MCF 10A (cell line): ENCODE data around the gene DCN. TPM values are rescaled to one million over a fixed set of nuclear protein-coding genes. Genes with fewer than 3 reads are reported as not detected.
A peak's percentile ranks its signal among the peaks of the same experiment; 100 is the strongest.

Source experiments
- BruUV-seq: library from RNA; stranded (reverse); fragments of 400-500 nt; replicated peaks from 2 replicates; lab custom pipeline; 2021; lab: Mats Ljungman, UMichigan
- CTCF ChIA-PET: fragments of 300-600 bp; sonication (Branson Sonifier 250); formaldehyde crosslinking; extraction: SDS; loops from one replicate; lab custom pipeline; 2021; ENCODE audit warnings: antibody characterized with exemption, inconsistent platforms; lab: Yijun Ruan, JAX
- POLR2A ChIA-PET: fragments of 300-600, 350-650 bp; sonication (Branson Sonifier 250); formaldehyde crosslinking; extraction: SDS; loops from one replicate; lab custom pipeline; 2020; ENCODE audit warnings: antibody characterized with exemption, inconsistent platforms; lab: Yijun Ruan, JAX
- DNase-seq: peaks from one replicate; pipeline ENCODE4 v3.0.0-alpha.2; 2018; ENCODE audit not compliant: unreplicated experiment
- H3K27ac Mint-ChIP-seq: one replicate; pipeline ENCODE4 v1.8.0; 2022; ENCODE audit warnings: mild to moderate bottlenecking, low read depth, mixed read lengths; ENCODE audit not compliant: unreplicated experiment
- H3K27me3 Mint-ChIP-seq: one replicate; pipeline ENCODE4 v1.8.0; 2022; ENCODE audit warnings: mixed read lengths; ENCODE audit not compliant: insufficient read depth, unreplicated experiment
- H3K36me3 Mint-ChIP-seq: one replicate; pipeline ENCODE4 v1.8.0; 2022; ENCODE audit warnings: mild to moderate bottlenecking, moderate library complexity, mixed read lengths; ENCODE audit not compliant: insufficient read depth, unreplicated experiment
- H3K4me1 Mint-ChIP-seq: one replicate; pipeline ENCODE4 v1.8.0; 2022; ENCODE audit warnings: mixed read lengths; ENCODE audit not compliant: insufficient read depth, unreplicated experiment
- H3K4me3 Mint-ChIP-seq: one replicate; pipeline ENCODE4 v1.8.0; 2022; ENCODE audit warnings: mild to moderate bottlenecking, moderate library complexity, mixed read lengths; ENCODE audit not compliant: unreplicated experiment
- H3K9me3 Mint-ChIP-seq: one replicate; pipeline ENCODE4 v1.8.0; 2022; ENCODE audit warnings: mixed read lengths; ENCODE audit not compliant: unreplicated experiment
- CTCF ChIP-seq: fragments of 200-600 bp; IDR thresholded peaks from one replicate; pipeline ENCODE4 v1.8.0; 2022; ENCODE audit warnings: antibody characterized with exemption, mild to moderate bottlenecking; ENCODE audit not compliant: unreplicated experiment
- intact Hi-C: fragments of 100-400 bp; cut with micrococcal nuclease; formaldehyde crosslinking; loops from 2 replicates; pipeline ENCODE4 v1.14.1; 2022
- total RNA-seq: library from RNA; stranded (reverse); gene quantifications from 2 replicates; pipeline ENCODE4 v1.2.3, GENCODE V29; 2022

The DCN gene
- total RNA-seq, 1 experiment from 2014 or later: 46.5 TPM

GRCh38 chr12:91094032-91094662 lies 88.5 kb downstream of the DCN start:
- DNase-seq: peak; percentile 21
- Mint-ChIP-seq H3K27ac (no peak overlapping the region), H3K4me3 (no peak overlapping the region), H3K9me3 (peaks cover 17% of the 10 kb centered on the region), H3K36me3 (no peaks in the 10 kb centered on the region), H3K27me3 (peaks cover 14% of the 10 kb centered on the region), H3K4me1 (peaks cover 5% of the 10 kb centered on the region)
- no TSS peak for BruUV-seq
- ChIA-PET POLR2A (no interaction called here), CTCF (interaction anchor here (1.7 kb wide), 1 partner anchor 14 kb away, joined by 6 read pairs; no protein-coding TSS in a partner anchor)
- TF ChIP-seq CTCF: no peak
- intact Hi-C loops: no loop called here

- BruUV-seq: no TSS peak
- DNase-seq: no peak
- Mint-ChIP-seq H3K27ac (no peak overlapping the region), H3K4me3 (no peak overlapping the region), H3K27me3 (peaks cover 14% of the 10 kb centered on the region), H3K9me3 (peaks cover 23% of the 10 kb centered on the region), H3K4me1 (peaks cover 2% of the 10 kb centered on the region), H3K36me3 (no peaks in the 10 kb centered on the region)
- ChIA-PET POLR2A (no interaction called here), CTCF (interaction anchor here (1.7 to 2.4 kb wide), 2 partner anchors 15 kb away, joined by 6 to 8 read pairs; no protein-coding TSS in a partner anchor)
- no peak for TF ChIP-seq CTCF
- intact Hi-C loops: no loop called here
These were observed 89.3 kb downstream of the DCN start for GRCh38 chr12:91093341-91093740.

- no peak for DNase-seq
- no peak for TF ChIP-seq CTCF
- no peak overlapping the region for H3K27ac Mint-ChIP-seq
- peaks cover 14% of the 10 kb centered on the region for H3K27me3 Mint-ChIP-seq
- intact Hi-C loops: no loop called here
- no peaks in the 10 kb centered on the region for H3K4me1 Mint-ChIP-seq
- ChIA-PET CTCF (interaction anchor here (0.7 to 2.4 kb wide), 2 partner anchors 17 to 68 kb away, joined by 4 to 8 read pairs; no protein-coding TSS in a partner anchor), POLR2A (no interaction called here)
- BruUV-seq: no TSS peak
- H3K36me3 Mint-ChIP-seq: no peaks in the 10 kb centered on the region
- peaks cover 29% of the 10 kb centered on the region for H3K9me3 Mint-ChIP-seq
- H3K4me3 Mint-ChIP-seq: no peak overlapping the region
These were observed 90.5 kb downstream of the DCN start for GRCh38 chr12:91091916-91092715.

Other genes starting within 250 kb of the DCN start
- not detected in 2 replicates for gene CCER1, start 227.6 kb downstream of the DCN start, total RNA-seq
- gene EPYC, start 177.8 kb downstream of the DCN start, total RNA-seq: not detected in 2 replicates
- not detected in 2 replicates for gene KERA, start 124.8 kb downstream of the DCN start, total RNA-seq
- gene LUM, start 71.3 kb downstream of the DCN start, total RNA-seq: not detected in 2 replicates